GM21367 (cell line): ENCODE data around the gene NBPF11.
"Not testable (repeated sequence)": the region's sequence is repeated elsewhere in the genome, so short reads cannot be mapped to it uniquely, and the experiment has no call there.

ENCODE experiments used
- ATAC-seq: cut with Tn5 transposase; IDR thresholded peaks from one replicate; pipeline ENCODE4 v1.9.1; 2021; ENCODE audit not compliant: unreplicated experiment

NBPF11 gene

GRCh38 chr1:148060294-148060701 lies 91.8 kb downstream of the NBPF11 start:
- not testable (repeated sequence) for ATAC-seq

- not testable (repeated sequence) for ATAC-seq
Measured at GRCh38 chr1:148057384-148057783, 94.7 kb downstream of the NBPF11 start.
